Cardiac fibroblast (primary cell): ENCODE data around the gene TMEM72.

Source experiments
- DNase-seq, 2 donors: peaks; one replicate each; pipeline versions ENCODE4 v3.0.0 to v3.0.0-alpha.2; 2010; ENCODE audit warnings: low read depth in 2 of 2
- H3K4me3 ChIP-seq, 2 donors: replicated peaks in 1 of 2; 1 replicate in 1 of 2; 2 replicates in 1 of 2; pipeline ENCODE4 v1.5.1; 2011; ENCODE audit warnings: low read depth in 2 of 2, low read length in 2 of 2, mild to moderate bottlenecking in 2 of 2, moderate library complexity in 1 of 2
- TF ChIP-seq, protein P1 (sequence below): IDR thresholded peaks from one replicate; pipeline ENCODE4 v1.5.1; 2011; ENCODE audit warnings: low read depth, mild to moderate bottlenecking, low read length, inconsistent platforms

TMEM72 gene

DNA sequence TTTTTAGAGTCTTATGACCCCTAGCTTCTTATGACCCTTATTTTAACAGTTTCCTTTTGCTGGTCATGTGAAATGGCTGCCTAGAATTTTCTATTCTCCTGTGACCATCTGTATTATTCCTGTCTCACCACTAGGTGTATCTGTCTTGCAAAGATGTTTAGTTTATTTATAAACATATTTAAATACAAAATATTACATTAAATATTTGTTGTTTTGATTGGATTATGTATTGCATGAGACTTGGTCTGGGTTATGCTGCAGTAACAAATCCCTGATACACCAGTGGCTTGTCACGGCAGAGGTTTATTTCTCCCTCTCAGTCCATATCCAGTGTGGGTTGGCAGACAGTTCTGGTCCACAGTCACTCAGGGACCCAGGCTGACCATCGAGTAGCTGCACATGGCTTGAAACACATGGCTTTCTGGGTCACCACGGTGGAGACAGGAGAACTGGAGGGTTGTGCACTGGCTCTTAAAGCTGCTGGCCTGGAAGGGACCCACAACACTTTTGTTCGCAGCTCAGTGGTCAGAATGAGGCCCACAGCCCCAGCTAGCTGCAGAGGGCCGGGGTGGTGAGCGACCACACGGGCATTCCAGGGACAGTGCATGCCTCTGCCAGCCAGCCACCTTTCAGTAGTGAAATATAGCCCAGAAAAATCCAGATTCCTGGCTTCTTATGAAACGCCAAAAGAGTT, 55.8 kb downstream of the TMEM72 start:
- no peak for DNase-seq
- no peak overlapping the region for H3K4me3 ChIP-seq
- TF ChIP-seq, protein P1, sequence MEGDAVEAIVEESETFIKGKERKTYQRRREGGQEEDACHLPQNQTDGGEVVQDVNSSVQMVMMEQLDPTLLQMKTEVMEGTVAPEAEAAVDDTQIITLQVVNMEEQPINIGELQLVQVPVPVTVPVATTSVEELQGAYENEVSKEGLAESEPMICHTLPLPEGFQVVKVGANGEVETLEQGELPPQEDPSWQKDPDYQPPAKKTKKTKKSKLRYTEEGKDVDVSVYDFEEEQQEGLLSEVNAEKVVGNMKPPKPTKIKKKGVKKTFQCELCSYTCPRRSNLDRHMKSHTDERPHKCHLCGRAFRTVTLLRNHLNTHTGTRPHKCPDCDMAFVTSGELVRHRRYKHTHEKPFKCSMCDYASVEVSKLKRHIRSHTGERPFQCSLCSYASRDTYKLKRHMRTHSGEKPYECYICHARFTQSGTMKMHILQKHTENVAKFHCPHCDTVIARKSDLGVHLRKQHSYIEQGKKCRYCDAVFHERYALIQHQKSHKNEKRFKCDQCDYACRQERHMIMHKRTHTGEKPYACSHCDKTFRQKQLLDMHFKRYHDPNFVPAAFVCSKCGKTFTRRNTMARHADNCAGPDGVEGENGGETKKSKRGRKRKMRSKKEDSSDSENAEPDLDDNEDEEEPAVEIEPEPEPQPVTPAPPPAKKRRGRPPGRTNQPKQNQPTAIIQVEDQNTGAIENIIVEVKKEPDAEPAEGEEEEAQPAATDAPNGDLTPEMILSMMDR: peak; percentile 23

DNA sequence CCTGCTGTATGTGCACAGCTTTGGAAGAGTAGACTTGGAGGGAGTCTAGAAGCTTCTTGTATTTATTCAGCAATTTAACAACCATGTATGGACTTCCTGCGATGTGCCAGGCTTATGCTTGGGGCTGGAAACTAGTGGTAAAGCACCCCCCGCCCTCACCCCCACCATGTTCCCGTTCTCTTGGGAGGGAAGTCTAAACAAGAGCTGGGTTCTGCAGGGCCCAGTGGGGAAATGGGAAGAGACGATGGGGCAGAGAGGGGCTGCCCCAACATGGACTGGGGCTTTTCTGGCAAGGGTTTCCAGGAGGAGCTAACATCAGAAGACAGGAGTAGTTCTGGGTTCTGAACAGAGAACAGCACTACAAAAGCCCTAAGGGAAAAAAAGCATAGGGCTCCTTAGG, 56.5 kb downstream of the TMEM72 start:
- TF ChIP-seq, protein P1: no peak
- no peak overlapping the region for H3K4me3 ChIP-seq
- DNase-seq: no peak

DNA sequence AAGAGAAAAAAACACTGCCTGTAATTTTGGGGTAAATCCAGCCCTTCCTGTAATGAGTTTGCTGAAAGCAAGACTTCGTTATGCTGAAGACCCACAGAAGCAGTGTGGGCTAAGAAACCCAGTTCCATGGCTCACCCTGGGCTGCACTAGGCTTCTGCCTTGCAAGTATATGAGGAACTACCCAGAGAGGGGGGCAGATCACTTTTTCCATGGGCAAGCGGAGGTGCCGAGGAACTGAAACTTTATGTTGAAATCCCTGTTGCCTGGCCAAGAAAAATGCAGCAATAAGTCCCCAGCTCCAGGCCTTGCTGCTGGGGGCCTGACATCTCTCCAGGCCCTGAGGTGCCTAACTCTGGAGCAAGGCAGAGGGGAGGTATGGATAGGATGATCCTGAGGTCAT, 57.0 kb downstream of the TMEM72 start:
- DNase-seq: peak; percentile 66 to 78
- H3K4me3 ChIP-seq: no peak overlapping the region
- TF ChIP-seq, protein P1: no peak

DNA sequence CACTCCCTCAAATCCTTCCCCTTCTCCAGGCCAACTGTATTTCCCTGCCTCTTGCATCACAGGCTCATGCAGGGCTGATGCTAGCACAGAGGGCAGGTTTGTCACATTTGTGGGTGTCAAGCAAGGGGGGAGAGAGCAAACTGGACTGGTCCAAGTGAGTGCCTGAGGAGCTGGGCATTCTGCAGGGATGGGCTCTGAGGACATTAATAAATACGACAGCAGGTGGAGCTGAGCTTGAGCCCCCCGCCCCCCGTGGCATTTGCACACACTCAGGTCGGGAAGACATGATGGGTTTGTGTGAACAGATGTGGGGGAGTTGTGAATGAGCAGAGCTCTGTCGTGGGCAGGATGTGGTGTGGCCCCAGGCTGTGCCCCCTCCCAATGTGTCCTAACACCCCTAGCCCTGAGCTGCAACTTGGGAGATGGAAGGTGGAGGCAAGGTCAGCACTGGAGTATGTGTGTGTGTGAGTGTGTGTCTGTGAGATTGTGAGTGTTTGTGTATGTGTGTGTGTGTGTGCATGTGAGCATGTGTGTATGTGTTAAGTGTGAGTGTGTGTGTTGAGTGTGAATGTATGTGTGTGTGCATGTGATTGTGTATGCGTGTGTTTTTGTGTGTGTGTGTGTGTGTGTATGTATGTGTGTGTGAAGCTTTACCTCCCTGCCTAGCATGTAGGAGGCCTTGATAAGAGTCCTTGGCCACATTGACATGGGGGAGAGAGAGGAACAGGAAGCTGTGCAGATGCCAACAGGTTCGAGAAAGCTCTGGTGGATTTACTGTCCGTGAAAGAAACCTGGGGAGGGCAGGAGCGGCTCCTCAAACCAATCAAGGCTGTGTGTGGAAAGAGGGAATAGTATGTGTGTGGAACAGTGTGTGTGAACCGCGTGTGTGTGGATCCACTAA, 57.6 kb downstream of the TMEM72 start:
- TF ChIP-seq, protein P1: no peak
- DNase-seq: no peak
- no peak overlapping the region for H3K4me3 ChIP-seq

DNA sequence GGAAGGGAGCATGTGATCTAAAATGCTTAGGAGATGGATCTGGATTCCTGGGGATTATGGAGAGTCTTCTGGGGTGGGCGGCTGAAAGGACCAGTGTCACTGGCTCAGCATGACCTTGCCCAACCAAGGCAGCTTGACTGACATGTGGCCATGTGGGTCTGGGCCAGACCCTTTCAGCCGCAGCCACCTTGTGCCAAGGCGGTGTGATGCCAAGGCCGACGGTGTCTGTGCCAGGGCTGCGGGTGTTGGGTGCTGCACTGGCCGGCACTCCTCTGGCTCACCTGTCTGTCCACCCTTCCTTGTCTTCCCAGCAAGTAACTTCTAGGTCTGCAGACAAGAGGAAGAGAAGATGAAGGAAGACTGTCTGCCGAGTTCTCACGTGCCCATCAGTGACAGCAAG, 58.7 kb downstream of the TMEM72 start:
- DNase-seq: no peak
- TF ChIP-seq, protein P1: no peak
- no peak overlapping the region for H3K4me3 ChIP-seq

DNA sequence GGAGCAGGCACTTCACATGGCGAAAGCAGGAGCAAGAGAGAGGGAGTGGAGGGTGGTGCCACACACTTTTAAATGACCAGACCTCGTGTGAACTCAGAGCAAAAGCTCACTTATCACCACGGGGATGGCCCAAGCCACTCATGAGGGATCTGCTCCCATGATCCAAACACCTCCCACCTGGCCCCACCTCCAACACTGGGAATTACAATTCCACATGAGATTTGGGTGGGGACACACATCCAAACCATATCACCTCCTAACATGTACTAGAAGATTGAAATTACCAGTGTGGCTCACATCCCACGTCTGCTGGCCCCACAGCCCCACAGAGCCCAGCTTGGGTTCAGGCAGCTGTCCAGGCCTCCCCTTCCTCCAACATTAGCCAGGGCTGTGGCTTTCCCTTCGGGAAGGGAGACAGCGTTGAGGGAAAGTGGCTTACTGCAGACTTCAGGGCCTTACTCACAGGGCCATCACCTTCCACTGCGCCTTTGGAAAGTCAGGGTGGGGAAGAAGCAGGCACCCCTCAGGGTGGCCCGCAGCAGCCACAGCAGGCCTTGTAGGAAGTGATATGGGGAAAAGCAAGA, 59.8 kb downstream of the TMEM72 start:
- TF ChIP-seq, protein P1: no peak
- DNase-seq: no peak
- H3K4me3 ChIP-seq: no peak overlapping the region
